SK-N-SH (cell line): ENCODE results near the gene AKT2. TPM values are rescaled to one million over a fixed set of nuclear protein-coding genes. Genes with fewer than 3 reads are reported as not detected.

Experiments
- CTCF ChIA-PET: fragments of 300-600, 350-600 bp; formaldehyde crosslinking; extraction: SDS; loops from one replicate; lab custom pipeline; 2021; lab: Yijun Ruan, JAX
- POLR2A ChIA-PET: fragments of 350-600 bp; sonication (Branson Sonifier 250); formaldehyde crosslinking; extraction: SDS; loops from one replicate; lab custom pipeline; 2020; ENCODE audit warnings: antibody characterized with exemption, inconsistent platforms; lab: Yijun Ruan, JAX
- DNase-seq: peaks from one replicate; pipeline ENCODE4 v3.0.0; 2012
- H2AFZ ChIP-seq: fragments of 200-600 bp; sonication (generic); 2 replicates; pipeline ENCODE4 v1.8.1; 2016; ENCODE audit warnings: antibody characterized with exemption, mild to moderate bottlenecking, low read depth
- H3F3A ChIP-seq: fragments of 200-600 bp; sonication (generic); replicated peaks from 2 replicates; pipeline ENCODE3; 2016; ENCODE audit warnings: antibody characterized with exemption, mild to moderate bottlenecking; ENCODE audit not compliant: insufficient read depth
- H3K27ac ChIP-seq, 2 experiments: fragments of 200-500 bp in 1 of 2; fragments of 200-600 bp in 1 of 2; sonication (Bioruptor generic) in 1 of 2; sonication (generic), shearing (Covaris generic) in 1 of 2; 2 replicates each; pipeline versions ENCODE4 v1.5.1 to v1.6.1; 2014 to 2016; ENCODE audit warnings: low read depth in 2 of 2, inconsistent platforms in 1 of 2, low read length in 1 of 2, mild to moderate bottlenecking in 1 of 2, mixed read lengths in 1 of 2
- H3K27me3 ChIP-seq: fragments of 200-600 bp; sonication (generic), shearing (Covaris generic); 2 replicates; pipeline ENCODE4 v1.6.1; 2016; ENCODE audit warnings: mixed run types; ENCODE audit not compliant: insufficient read depth
- H3K36me3 ChIP-seq, 2 experiments: fragments of 200-500 bp in 1 of 2; fragments of 200-600 bp in 1 of 2; sonication (Bioruptor generic) in 1 of 2; sonication (generic) in 1 of 2; replicated peaks in 1 of 2; 2 replicates each; pipeline versions ENCODE3 to v1.5.1; 2014 to 2016; ENCODE audit warnings: low read length in 1 of 2, mild to moderate bottlenecking in 1 of 2; ENCODE audit not compliant: insufficient read depth in 2 of 2, control insufficient read depth in 1 of 2
- H3K4me1 ChIP-seq, 2 experiments: fragments of 200-500 bp in 1 of 2; fragments of 200-600 bp in 1 of 2; sonication (Bioruptor generic) in 1 of 2; sonication (generic), shearing (Covaris generic) in 1 of 2; 2 replicates each; pipeline versions ENCODE4 v1.5.1 to v1.6.1; 2014 to 2016; ENCODE audit warnings: low read depth in 1 of 2, low read length in 1 of 2, mixed run types in 1 of 2; ENCODE audit not compliant: insufficient read depth in 2 of 2, control insufficient read depth in 1 of 2
- H3K4me2 ChIP-seq: fragments of 200-600 bp; sonication (generic), shearing (Covaris generic); 2 replicates; pipeline ENCODE4 v1.6.1; 2017; ENCODE audit warnings: mixed run types
- H3K4me3 ChIP-seq, 2 experiments: fragments of 200-500 bp in 1 of 2; fragments of 200-600 bp in 1 of 2; sonication (Bioruptor generic) in 1 of 2; sonication (generic), shearing (Covaris generic) in 1 of 2; 2 replicates each; pipeline versions ENCODE4 v1.5.1 to v1.8.1; 2014 to 2016; ENCODE audit warnings: low read depth in 2 of 2, inconsistent platforms in 1 of 2, low read length in 1 of 2, mild to moderate bottlenecking in 1 of 2, mixed read lengths in 1 of 2, moderate library complexity in 1 of 2
- H3K79me2 ChIP-seq: fragments of 200-600 bp; sonication (generic); 2 replicates; pipeline ENCODE4 v1.8.1; 2017; ENCODE audit warnings: mild to moderate bottlenecking; ENCODE audit not compliant: insufficient read depth
- H3K9ac ChIP-seq: fragments of 200-600 bp; sonication (generic); 2 replicates; pipeline ENCODE4 v1.6.1; 2017; ENCODE audit warnings: mixed run types
- H3K9me2 ChIP-seq: fragments of 200-600 bp; sonication (generic); 2 replicates; pipeline ENCODE4 v1.6.1; 2017; ENCODE audit warnings: mixed run types
- H3K9me3 ChIP-seq: fragments of 200-600 bp; sonication (generic); 2 replicates; pipeline ENCODE4 v1.6.1; 2017; ENCODE audit warnings: mixed run types, mild to moderate bottlenecking, moderate library complexity
- H4K20me1 ChIP-seq: fragments of 200-600 bp; sonication (generic); 2 replicates; pipeline ENCODE4 v1.6.1; 2017; ENCODE audit warnings: mild to moderate bottlenecking, mixed run types; ENCODE audit not compliant: insufficient read depth
- CTCF ChIP-seq: fragments of 200-600 bp; sonication (generic); IDR thresholded peaks from 2 replicates; pipeline ENCODE4 v1.6.1; 2017; ENCODE audit warnings: antibody characterized with exemption, mild to moderate bottlenecking, moderate library complexity
- EP300 ChIP-seq, 2 experiments: IDR thresholded peaks; 2 replicates each; pipeline versions ENCODE4 v1.4.0 to v1.6.1; 2012; ENCODE audit warnings: borderline replicate concordance in 1 of 2, low read depth in 1 of 2, low read length in 1 of 2
- FOSL2 ChIP-seq: IDR thresholded peaks from 2 replicates; pipeline ENCODE4 v1.4.0; 2012; ENCODE audit warnings: low read depth, mild to moderate bottlenecking, moderate library complexity, borderline replicate concordance
- FOXM1 ChIP-seq: IDR thresholded peaks from 2 replicates; pipeline ENCODE4 v1.4.0; 2012; ENCODE audit warnings: low read depth, mild to moderate bottlenecking
- MXI1 ChIP-seq: IDR thresholded peaks from 2 replicates; pipeline ENCODE4 v1.6.1; 2012; ENCODE audit warnings: mild to moderate bottlenecking, low read depth, low read length, improper control_type of control experiment
- NRF1 ChIP-seq: IDR thresholded peaks from 2 replicates; pipeline ENCODE4 v1.6.1; 2012; ENCODE audit warnings: low read depth, mild to moderate bottlenecking, low read length
- PBX3 ChIP-seq: IDR thresholded peaks from 2 replicates; pipeline ENCODE4; 2012
- RCOR1 ChIP-seq: fragments of 150-350 bp; IDR thresholded peaks from 2 replicates; pipeline ENCODE4 v1.6.1; 2017; ENCODE audit warnings: antibody characterized with exemption, low read length
- REST ChIP-seq: IDR thresholded peaks from 2 replicates; pipeline ENCODE4 v1.6.1; 2012; ENCODE audit warnings: mild to moderate bottlenecking, low read depth, low read length, moderate library complexity
- SIN3A ChIP-seq: IDR thresholded peaks from 2 replicates; pipeline ENCODE4 v1.6.1; 2012; ENCODE audit warnings: low read depth, mild to moderate bottlenecking, low read length, moderate library complexity, borderline replicate concordance
- SMC3 ChIP-seq: IDR thresholded peaks from 2 replicates; pipeline ENCODE4 v1.6.1; 2012; ENCODE audit warnings: low read depth, low read length, improper control_type of control experiment
- USF2 ChIP-seq: fragments of 150-350 bp; IDR thresholded peaks from 2 replicates; pipeline ENCODE4 v1.6.1; 2017; ENCODE audit warnings: antibody characterized with exemption, low read length, low read depth, borderline replicate concordance
- YY1 ChIP-seq: IDR thresholded peaks from 2 replicates; pipeline ENCODE4 v1.4.0; 2012; ENCODE audit warnings: low read depth, mild to moderate bottlenecking
- WGBS: methylation state at CpG from one replicate; pipeline ENCODE4 v1.1.6; 2017; ENCODE audit warnings: low lambda C conversion rate; 5-methylcytosine and 5-hydroxymethylcytosine counted together
- polyA plus RNA-seq, 3 experiments: library from polyadenylated mRNA; depleted of rRNA; stranded (reverse); fragments of >200 nt; gene quantifications; 2 replicates each; pipeline ENCODE4 v1.2.3, GENCODE V29; 2012

Gene AKT2
- polyA plus RNA-seq, 1 of the 3 experiments (the other 2 are of a cell fraction), result 99.8 TPM

GRCh38 chr19:40266119-40266518 lies 19.0 kb downstream of the AKT2 start:
- Histone ChIP-seq H3K27ac (no peak overlapping the region), H3K36me3 (peaks cover 3 to 8% of the 10 kb centered on the region in 2 experiments), H2AFZ (no peak overlapping the region), H3K4me3 (no peak overlapping the region), H3K4me2 (no peak overlapping the region), H3F3A (peaks cover 3% of the 10 kb centered on the region), H3K4me1 (no peaks in the 10 kb centered on the region; a peak in 1 of 4 replicates), H3K9me3 (no peaks in the 10 kb centered on the region), H4K20me1 (peaks cover 33% of the 10 kb centered on the region), H3K9me2 (no peaks in the 10 kb centered on the region), H3K27me3 (no peaks in the 10 kb centered on the region), H3K79me2 (peaks cover 54% of the 10 kb centered on the region), H3K9ac (no peak overlapping the region)
- ChIA-PET CTCF (interaction anchor here (1.4 to 1.6 kb wide), 4 partner anchors 10 to 39 kb away, joined by 3 to 5 read pairs (median 4); no protein-coding TSS in a partner anchor), POLR2A (no interaction called here)
- no peak for DNase-seq
- WGBS, result 93% methylated on average over 17 of the region's 17 CpGs
- TF ChIP-seq FOXM1 (no peak), MXI1 (no peak), SIN3A (no peak), NRF1 (no peak), REST (no peak), PBX3 (no peak), YY1 (no peak), EP300 (IDR thresholded peaks at IDR 0.05; ENCODE audit: borderline replicate concordance in 1 of 2, low read depth in 1 of 2, low read length in 1 of 2) (no peak), FOSL2 (no peak), SMC3 (no peak), USF2 (no peak), CTCF (no peak), RCOR1 (no peak)
